WTC11 (cell line): ENCODE data around the gene CDH11. TPM values are rescaled to one million over a fixed set of nuclear protein-coding genes. Genes with fewer than 3 reads are reported as not detected.

Experiments
- ATAC-seq: fragments of 200-7000 bp; cut with Tn5 transposase; 2 replicates; pipeline ENCODE4 v1.10.0; 2021; ENCODE audit warnings: mild to moderate bottlenecking, moderate library complexity
- CTCF ChIA-PET: fragments of 300-600 bp; sonication (Branson Sonifier 250); formaldehyde crosslinking; loops from one replicate; lab custom pipeline; 2021; ENCODE audit warnings: antibody characterized with exemption; lab: Charles Lee
- POLR2A ChIA-PET: fragments of 350-600 bp; sonication (Branson Sonifier 250); formaldehyde crosslinking; loops from one replicate; lab custom pipeline; 2021; ENCODE audit warnings: antibody characterized with exemption; lab: Charles Lee
- DNase-seq: peaks from one replicate; pipeline ENCODE4 v3.0.0; 2021; ENCODE audit warnings: low spot score
- H3K27ac Mint-ChIP-seq: 2 replicates; pipeline ENCODE4 v1.8.0; 2021; ENCODE audit warnings: mixed read lengths
- H3K27me3 Mint-ChIP-seq: 2 replicates; pipeline ENCODE4 v1.8.0; 2021; ENCODE audit warnings: low read depth, mild to moderate bottlenecking, moderate library complexity, mixed read lengths
- H3K36me3 Mint-ChIP-seq: 2 replicates; pipeline ENCODE4 v1.8.0; 2021; ENCODE audit warnings: mixed read lengths
- H3K4me1 Mint-ChIP-seq: 2 replicates; pipeline ENCODE4 v1.8.0; 2022; ENCODE audit warnings: mixed read lengths
- H3K4me3 Mint-ChIP-seq: 2 replicates; pipeline ENCODE4 v1.8.0; 2021; ENCODE audit warnings: mild to moderate bottlenecking, moderate library complexity, mixed read lengths
- H3K9me3 Mint-ChIP-seq: 2 replicates; pipeline ENCODE4 v1.8.0; 2021; ENCODE audit warnings: mixed read lengths
- ATF1 ChIP-seq: sonication (generic); formaldehyde crosslinking; IDR thresholded peaks from 2 replicates; pipeline ENCODE4 v1.8.1; 2023; ENCODE audit warnings: mild to moderate bottlenecking, moderate library complexity, missing genetic modification reagents
- ETV6 ChIP-seq: sonication (generic); formaldehyde crosslinking; IDR thresholded peaks from 2 replicates; pipeline ENCODE4 v1.8.1; 2022; ENCODE audit warnings: mild to moderate bottlenecking, missing genetic modification reagents
- FOXJ3 ChIP-seq: sonication (generic); formaldehyde crosslinking; IDR thresholded peaks from 2 replicates; pipeline ENCODE4 v1.9.0; 2021; ENCODE audit warnings: missing genetic modification reagents, mild to moderate bottlenecking, borderline replicate concordance
- FOXP1 ChIP-seq: sonication (generic); formaldehyde crosslinking; IDR thresholded peaks from 2 replicates; pipeline ENCODE4 v1.8.0; 2022; ENCODE audit warnings: missing genetic modification reagents, mild to moderate bottlenecking, moderate library complexity, borderline replicate concordance
- NFE2L1 ChIP-seq: sonication (generic); formaldehyde crosslinking; IDR thresholded peaks from 2 replicates; pipeline ENCODE4 v1.8.1; 2023; ENCODE audit warnings: missing genetic modification reagents
- ZNF423 ChIP-seq: fragments of 250-450 bp; sonication (Bioruptor Pico); IDR thresholded peaks from 2 replicates; pipeline ENCODE4 v2.1.2; 2022; ENCODE audit warnings: mild to moderate bottlenecking, moderate library complexity
- ZNF671 ChIP-seq: fragments of 250-450 bp; sonication (Bioruptor Pico); IDR thresholded peaks from 2 replicates; pipeline ENCODE4 v1.8.0; 2021; ENCODE audit warnings: mild to moderate bottlenecking
- total RNA-seq: library from RNA; stranded (reverse); gene quantifications from 3 replicates; pipeline ENCODE4 v1.2.3, GENCODE V29; 2021
- TF ChIP-seq, protein P1 (sequence below): fragments of 250-450 bp; sonication (Bioruptor Pico); IDR thresholded peaks from 2 replicates; pipeline ENCODE4 v1.9.0; 2021; ENCODE audit warnings: mild to moderate bottlenecking, borderline replicate concordance
- TF ChIP-seq, protein P2 (sequence below): fragments of 250-450 bp; sonication (Bioruptor Pico); conservative IDR thresholded peaks from 2 replicates; pipeline ENCODE4 v1.9.0; 2021; ENCODE audit warnings: mild to moderate bottlenecking
- TF ChIP-seq, protein P3 (sequence below): fragments of 250-450 bp; sonication (Bioruptor Pico); IDR thresholded peaks from 2 replicates; pipeline ENCODE4 v1.9.0; 2021; ENCODE audit warnings: mild to moderate bottlenecking
- TF ChIP-seq, protein P4 (sequence below): fragments of 250-450 bp; sonication (Bioruptor Pico); IDR thresholded peaks from 2 replicates; pipeline ENCODE4 v1.9.0; 2021; ENCODE audit warnings: mild to moderate bottlenecking
- TF ChIP-seq, protein P5 (sequence below): sonication (generic); formaldehyde crosslinking; IDR thresholded peaks from 2 replicates; pipeline ENCODE4 v1.8.1; 2023; ENCODE audit warnings: mild to moderate bottlenecking, missing genetic modification reagents, moderate library complexity
- TF ChIP-seq, protein P6 (sequence below): sonication (generic); formaldehyde crosslinking; IDR thresholded peaks from 2 replicates; pipeline ENCODE4 v1.8.0; 2023; ENCODE audit warnings: missing genetic modification reagents
- TF ChIP-seq, protein P7 (sequence below): sonication (generic); formaldehyde crosslinking; conservative IDR thresholded peaks from 2 replicates; pipeline ENCODE4 v1.8.1; 2023; ENCODE audit warnings: mild to moderate bottlenecking, low read depth, missing genetic modification reagents, moderate library complexity
- TF ChIP-seq, protein P8 (sequence below): sonication (generic); formaldehyde crosslinking; IDR thresholded peaks from 2 replicates; pipeline ENCODE4 v1.8.1; 2022; ENCODE audit warnings: missing genetic modification reagents, borderline replicate concordance
- TF ChIP-seq, protein P9 (sequence below): sonication (generic); formaldehyde crosslinking; IDR thresholded peaks from 2 replicates; pipeline ENCODE4 v1.8.1; 2023; ENCODE audit warnings: mild to moderate bottlenecking, missing genetic modification reagents, moderate library complexity

The CDH11 gene
- total RNA-seq, 1 experiment from 2014 or later = 11.6 TPM

DNA sequence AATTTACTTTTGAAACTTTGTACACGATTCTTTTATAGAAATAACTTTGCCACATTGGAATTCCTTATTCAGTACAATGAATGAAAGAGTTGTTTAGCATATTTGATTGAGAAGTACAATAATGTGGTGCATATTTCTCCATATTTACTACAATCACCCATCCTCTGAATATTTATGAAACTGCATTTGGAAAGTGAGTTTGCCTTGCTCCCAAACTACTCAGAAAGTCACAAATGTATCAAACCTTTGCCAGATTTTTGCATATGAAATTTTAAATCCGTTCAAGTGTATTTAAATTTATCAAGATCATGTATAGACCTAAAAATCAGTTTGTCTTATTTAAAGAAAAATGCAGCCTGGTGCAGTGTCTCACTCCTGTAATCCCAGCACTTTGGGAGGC is 148.7 kb downstream of the CDH11 start (continued):
- TF ChIP-seq, protein P1, sequence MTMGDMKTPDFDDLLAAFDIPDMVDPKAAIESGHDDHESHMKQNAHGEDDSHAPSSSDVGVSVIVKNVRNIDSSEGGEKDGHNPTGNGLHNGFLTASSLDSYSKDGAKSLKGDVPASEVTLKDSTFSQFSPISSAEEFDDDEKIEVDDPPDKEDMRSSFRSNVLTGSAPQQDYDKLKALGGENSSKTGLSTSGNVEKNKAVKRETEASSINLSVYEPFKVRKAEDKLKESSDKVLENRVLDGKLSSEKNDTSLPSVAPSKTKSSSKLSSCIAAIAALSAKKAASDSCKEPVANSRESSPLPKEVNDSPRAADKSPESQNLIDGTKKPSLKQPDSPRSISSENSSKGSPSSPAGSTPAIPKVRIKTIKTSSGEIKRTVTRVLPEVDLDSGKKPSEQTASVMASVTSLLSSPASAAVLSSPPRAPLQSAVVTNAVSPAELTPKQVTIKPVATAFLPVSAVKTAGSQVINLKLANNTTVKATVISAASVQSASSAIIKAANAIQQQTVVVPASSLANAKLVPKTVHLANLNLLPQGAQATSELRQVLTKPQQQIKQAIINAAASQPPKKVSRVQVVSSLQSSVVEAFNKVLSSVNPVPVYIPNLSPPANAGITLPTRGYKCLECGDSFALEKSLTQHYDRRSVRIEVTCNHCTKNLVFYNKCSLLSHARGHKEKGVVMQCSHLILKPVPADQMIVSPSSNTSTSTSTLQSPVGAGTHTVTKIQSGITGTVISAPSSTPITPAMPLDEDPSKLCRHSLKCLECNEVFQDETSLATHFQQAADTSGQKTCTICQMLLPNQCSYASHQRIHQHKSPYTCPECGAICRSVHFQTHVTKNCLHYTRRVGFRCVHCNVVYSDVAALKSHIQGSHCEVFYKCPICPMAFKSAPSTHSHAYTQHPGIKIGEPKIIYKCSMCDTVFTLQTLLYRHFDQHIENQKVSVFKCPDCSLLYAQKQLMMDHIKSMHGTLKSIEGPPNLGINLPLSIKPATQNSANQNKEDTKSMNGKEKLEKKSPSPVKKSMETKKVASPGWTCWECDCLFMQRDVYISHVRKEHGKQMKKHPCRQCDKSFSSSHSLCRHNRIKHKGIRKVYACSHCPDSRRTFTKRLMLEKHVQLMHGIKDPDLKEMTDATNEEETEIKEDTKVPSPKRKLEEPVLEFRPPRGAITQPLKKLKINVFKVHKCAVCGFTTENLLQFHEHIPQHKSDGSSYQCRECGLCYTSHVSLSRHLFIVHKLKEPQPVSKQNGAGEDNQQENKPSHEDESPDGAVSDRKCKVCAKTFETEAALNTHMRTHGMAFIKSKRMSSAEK (CRISPR knock-in tag) = no peak
- TF ChIP-seq, protein P2, sequence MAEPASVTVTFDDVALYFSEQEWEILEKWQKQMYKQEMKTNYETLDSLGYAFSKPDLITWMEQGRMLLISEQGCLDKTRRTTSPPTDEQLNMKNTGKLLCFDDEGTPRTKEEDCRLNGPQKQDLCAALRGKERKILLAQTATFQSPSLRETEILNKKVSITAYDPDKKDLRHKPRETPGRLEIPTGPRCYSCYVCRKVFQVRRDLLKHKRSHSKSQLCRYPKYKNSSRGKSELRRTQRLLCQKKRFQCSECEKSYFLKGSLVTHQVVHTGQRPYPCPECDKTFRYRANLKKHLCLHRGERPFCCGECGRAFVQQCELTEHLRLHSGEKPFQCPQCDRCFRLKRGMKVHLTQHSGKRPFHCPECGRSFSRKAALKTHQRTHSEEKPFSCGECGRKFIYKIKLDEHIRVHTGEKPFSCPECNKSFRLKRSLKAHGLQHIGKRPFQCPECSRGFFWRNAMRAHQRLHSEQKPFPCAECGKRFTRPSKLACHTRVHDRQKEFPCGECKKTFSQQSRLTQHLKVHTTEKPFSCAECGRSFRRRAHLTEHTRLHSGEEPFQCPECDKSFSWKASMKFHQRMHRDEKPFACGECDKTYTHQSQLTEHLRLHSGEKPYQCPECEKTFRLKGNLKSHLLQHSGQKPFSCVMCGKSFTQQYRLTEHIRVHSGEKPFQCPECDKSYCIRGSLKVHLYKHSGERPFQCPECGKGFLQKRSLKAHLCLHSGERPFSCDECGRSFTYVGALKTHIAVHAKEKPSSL (CRISPR knock-in tag) = no peak
- no peak for TF ChIP-seq ETV6 (CRISPR knock-in tag)
- no peak for TF ChIP-seq NFE2L1
- TF ChIP-seq, protein P3, sequence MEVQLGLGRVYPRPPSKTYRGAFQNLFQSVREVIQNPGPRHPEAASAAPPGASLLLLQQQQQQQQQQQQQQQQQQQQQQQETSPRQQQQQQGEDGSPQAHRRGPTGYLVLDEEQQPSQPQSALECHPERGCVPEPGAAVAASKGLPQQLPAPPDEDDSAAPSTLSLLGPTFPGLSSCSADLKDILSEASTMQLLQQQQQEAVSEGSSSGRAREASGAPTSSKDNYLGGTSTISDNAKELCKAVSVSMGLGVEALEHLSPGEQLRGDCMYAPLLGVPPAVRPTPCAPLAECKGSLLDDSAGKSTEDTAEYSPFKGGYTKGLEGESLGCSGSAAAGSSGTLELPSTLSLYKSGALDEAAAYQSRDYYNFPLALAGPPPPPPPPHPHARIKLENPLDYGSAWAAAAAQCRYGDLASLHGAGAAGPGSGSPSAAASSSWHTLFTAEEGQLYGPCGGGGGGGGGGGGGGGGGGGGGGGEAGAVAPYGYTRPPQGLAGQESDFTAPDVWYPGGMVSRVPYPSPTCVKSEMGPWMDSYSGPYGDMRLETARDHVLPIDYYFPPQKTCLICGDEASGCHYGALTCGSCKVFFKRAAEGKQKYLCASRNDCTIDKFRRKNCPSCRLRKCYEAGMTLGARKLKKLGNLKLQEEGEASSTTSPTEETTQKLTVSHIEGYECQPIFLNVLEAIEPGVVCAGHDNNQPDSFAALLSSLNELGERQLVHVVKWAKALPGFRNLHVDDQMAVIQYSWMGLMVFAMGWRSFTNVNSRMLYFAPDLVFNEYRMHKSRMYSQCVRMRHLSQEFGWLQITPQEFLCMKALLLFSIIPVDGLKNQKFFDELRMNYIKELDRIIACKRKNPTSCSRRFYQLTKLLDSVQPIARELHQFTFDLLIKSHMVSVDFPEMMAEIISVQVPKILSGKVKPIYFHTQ (CRISPR knock-in tag) = no peak

DNA sequence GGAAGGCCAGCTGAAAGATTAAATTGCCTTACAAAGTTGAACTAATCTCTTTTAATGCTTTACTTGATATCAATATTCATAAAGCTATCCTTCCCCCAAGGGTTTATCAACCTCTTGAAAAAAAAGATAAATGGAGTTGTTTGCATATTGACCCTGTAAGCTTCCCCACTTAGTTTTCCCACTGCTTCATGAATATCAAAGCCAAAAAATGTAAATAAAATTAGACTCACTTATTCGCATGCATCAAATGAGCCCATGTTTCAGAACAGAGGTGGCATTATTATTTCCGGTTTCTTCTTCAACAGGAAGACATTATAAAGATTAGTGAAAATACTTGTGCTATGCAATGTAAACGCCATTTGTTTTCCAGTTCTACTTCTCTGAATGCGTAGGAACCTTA is 150.7 kb downstream of the CDH11 start:
- no peak overlapping the region for H3K4me3 Mint-ChIP-seq
- DNase-seq (no peak), ATAC-seq (no peak)
- H3K36me3 Mint-ChIP-seq = no peaks in the 10 kb centered on the region
- POLR2A ChIA-PET = no interaction called here
- H3K27me3 Mint-ChIP-seq = no peaks in the 10 kb centered on the region
- peaks cover 6% of the 10 kb centered on the region; the same call in 1 of the 2 replicates for H3K4me1 Mint-ChIP-seq
- H3K9me3 Mint-ChIP-seq = no peaks in the 10 kb centered on the region
- no peak overlapping the region for H3K27ac Mint-ChIP-seq
- CTCF ChIA-PET = no interaction called here
- TF ChIP-seq, protein P4, sequence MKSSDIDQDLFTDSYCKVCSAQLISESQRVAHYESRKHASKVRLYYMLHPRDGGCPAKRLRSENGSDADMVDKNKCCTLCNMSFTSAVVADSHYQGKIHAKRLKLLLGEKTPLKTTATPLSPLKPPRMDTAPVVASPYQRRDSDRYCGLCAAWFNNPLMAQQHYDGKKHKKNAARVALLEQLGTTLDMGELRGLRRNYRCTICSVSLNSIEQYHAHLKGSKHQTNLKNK (CRISPR knock-in tag) = no peak
- no peak for TF ChIP-seq FOXP1
- TF ChIP-seq, protein P5, sequence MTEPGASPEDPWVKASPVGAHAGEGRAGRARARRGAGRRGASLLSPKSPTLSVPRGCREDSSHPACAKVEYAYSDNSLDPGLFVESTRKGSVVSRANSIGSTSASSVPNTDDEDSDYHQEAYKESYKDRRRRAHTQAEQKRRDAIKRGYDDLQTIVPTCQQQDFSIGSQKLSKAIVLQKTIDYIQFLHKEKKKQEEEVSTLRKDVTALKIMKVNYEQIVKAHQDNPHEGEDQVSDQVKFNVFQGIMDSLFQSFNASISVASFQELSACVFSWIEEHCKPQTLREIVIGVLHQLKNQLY (CRISPR knock-in tag) = no peak
- no peak for TF ChIP-seq ZNF423 (CRISPR knock-in tag)
- TF ChIP-seq, protein P6, sequence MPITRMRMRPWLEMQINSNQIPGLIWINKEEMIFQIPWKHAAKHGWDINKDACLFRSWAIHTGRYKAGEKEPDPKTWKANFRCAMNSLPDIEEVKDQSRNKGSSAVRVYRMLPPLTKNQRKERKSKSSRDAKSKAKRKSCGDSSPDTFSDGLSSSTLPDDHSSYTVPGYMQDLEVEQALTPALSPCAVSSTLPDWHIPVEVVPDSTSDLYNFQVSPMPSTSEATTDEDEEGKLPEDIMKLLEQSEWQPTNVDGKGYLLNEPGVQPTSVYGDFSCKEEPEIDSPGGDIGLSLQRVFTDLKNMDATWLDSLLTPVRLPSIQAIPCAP (CRISPR knock-in tag) = no peak
- TF ChIP-seq ZNF671 (CRISPR knock-in tag) = no peak
- TF ChIP-seq, protein P7, sequence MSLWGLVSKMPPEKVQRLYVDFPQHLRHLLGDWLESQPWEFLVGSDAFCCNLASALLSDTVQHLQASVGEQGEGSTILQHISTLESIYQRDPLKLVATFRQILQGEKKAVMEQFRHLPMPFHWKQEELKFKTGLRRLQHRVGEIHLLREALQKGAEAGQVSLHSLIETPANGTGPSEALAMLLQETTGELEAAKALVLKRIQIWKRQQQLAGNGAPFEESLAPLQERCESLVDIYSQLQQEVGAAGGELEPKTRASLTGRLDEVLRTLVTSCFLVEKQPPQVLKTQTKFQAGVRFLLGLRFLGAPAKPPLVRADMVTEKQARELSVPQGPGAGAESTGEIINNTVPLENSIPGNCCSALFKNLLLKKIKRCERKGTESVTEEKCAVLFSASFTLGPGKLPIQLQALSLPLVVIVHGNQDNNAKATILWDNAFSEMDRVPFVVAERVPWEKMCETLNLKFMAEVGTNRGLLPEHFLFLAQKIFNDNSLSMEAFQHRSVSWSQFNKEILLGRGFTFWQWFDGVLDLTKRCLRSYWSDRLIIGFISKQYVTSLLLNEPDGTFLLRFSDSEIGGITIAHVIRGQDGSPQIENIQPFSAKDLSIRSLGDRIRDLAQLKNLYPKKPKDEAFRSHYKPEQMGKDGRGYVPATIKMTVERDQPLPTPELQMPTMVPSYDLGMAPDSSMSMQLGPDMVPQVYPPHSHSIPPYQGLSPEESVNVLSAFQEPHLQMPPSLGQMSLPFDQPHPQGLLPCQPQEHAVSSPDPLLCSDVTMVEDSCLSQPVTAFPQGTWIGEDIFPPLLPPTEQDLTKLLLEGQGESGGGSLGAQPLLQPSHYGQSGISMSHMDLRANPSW = no peak
- no peak for TF ChIP-seq FOXJ3 (CRISPR knock-in tag)
- TF ChIP-seq, protein P8, sequence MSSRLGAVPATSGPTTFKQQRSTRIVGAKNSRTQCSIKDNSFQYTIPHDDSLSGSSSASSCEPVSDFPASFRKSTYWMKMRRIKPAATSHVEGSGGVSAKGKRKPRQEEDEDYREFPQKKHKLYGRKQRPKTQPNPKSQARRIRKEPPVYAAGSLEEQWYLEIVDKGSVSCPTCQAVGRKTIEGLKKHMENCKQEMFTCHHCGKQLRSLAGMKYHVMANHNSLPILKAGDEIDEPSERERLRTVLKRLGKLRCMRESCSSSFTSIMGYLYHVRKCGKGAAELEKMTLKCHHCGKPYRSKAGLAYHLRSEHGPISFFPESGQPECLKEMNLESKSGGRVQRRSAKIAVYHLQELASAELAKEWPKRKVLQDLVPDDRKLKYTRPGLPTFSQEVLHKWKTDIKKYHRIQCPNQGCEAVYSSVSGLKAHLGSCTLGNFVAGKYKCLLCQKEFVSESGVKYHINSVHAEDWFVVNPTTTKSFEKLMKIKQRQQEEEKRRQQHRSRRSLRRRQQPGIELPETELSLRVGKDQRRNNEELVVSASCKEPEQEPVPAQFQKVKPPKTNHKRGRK (CRISPR knock-in tag) = no peak
- no peak for TF ChIP-seq ATF1 (CRISPR knock-in tag)
- TF ChIP-seq, protein P9, sequence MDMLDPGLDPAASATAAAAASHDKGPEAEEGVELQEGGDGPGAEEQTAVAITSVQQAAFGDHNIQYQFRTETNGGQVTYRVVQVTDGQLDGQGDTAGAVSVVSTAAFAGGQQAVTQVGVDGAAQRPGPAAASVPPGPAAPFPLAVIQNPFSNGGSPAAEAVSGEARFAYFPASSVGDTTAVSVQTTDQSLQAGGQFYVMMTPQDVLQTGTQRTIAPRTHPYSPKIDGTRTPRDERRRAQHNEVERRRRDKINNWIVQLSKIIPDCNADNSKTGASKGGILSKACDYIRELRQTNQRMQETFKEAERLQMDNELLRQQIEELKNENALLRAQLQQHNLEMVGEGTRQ (CRISPR knock-in tag) = no peak
